Choroid plexus epithelial cell (primary cell): ENCODE data around the gene ZNF660.

Experiments
- DNase-seq: peaks from one replicate; pipeline ENCODE4 v3.0.0-alpha.2; 2010; ENCODE audit warnings: low read depth
- H3K4me3 ChIP-seq: 2 replicates; pipeline ENCODE4 v1.5.1; 2011; ENCODE audit warnings: low read depth, mild to moderate bottlenecking, control low read depth, low read length, moderate library complexity
- TF ChIP-seq, protein P1 (sequence below): conservative IDR thresholded peaks from 2 replicates; pipeline ENCODE4 v1.5.1; 2011; ENCODE audit warnings: low read depth, mild to moderate bottlenecking, control low read depth, inconsistent platforms, low read length, moderate library complexity

The ZNF660 gene

DNA sequence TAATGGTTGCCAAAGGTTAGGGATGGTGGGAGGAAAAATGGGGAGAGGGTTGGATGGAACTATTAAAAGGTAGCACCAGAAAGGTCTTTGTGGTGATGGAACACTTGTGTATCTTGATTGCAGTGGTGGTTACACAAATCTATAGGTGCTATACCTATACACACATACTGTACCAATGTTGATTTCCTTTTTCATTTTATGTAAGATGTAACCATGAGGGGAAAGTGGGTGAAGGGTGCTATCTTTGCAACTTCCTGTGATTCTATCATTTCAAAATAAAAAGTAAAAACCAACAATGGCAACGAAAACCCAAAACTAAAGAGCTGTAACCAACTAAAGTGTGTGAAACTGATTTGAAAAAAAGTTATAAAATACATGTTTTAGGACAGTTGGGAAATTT is 63.0 kb downstream of the ZNF660 start:
- no peak for DNase-seq
- H3K4me3 ChIP-seq, result no peak overlapping the region
- TF ChIP-seq, protein P1, sequence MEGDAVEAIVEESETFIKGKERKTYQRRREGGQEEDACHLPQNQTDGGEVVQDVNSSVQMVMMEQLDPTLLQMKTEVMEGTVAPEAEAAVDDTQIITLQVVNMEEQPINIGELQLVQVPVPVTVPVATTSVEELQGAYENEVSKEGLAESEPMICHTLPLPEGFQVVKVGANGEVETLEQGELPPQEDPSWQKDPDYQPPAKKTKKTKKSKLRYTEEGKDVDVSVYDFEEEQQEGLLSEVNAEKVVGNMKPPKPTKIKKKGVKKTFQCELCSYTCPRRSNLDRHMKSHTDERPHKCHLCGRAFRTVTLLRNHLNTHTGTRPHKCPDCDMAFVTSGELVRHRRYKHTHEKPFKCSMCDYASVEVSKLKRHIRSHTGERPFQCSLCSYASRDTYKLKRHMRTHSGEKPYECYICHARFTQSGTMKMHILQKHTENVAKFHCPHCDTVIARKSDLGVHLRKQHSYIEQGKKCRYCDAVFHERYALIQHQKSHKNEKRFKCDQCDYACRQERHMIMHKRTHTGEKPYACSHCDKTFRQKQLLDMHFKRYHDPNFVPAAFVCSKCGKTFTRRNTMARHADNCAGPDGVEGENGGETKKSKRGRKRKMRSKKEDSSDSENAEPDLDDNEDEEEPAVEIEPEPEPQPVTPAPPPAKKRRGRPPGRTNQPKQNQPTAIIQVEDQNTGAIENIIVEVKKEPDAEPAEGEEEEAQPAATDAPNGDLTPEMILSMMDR, result no peak

- TF ChIP-seq, protein P1, result no peak
Observed at GRCh38 chr3:44648564-44649229, 63.9 kb downstream of the ZNF660 start, which contains the start of gene ZNF35. TSS of gene ZNF35 (plus strand) at chr3:44648732. CDS start at chr3:44651068, 2,336 bp downstream.

More at GRCh38 chr3:44648564-44649229, 63.9 kb downstream of the ZNF660 start, which contains the start of gene ZNF35:
- DNase-seq, result peak; percentile 93
- H3K4me3 ChIP-seq, result peak within 1 kb of the TSS; percentile 93
